Measurements from ENCODE around the gene RNF220. TPM values are rescaled to one million over a fixed set of nuclear protein-coding genes. Genes with fewer than 3 reads are reported as not detected.

Gene RNF220
- total RNA-seq, 1 donor from 2014 or later: 102 TPM

DNA sequence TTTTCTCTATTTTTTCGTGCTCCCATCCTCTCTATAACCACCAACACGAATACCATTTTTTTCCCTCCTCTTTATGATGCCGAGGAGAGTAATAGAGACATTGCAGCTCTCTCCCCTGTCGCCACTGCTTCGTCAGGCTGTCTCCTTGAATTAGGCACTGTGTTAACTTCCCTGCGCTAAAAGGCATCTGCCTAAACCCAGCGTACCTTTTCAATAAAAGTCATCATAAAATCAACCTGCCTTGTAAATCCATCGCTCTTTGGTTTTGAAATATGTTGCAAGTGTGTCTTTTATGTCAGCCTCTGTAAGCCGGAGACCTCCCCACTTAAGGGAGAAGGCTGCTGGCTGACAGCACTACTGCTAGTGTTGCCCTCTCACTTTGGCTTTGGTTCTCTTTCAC lies 8.7 kb downstream of the RNF220 start:
- peaks cover 25% of the 10 kb centered on the region for H3K27me3 Mint-ChIP-seq

DNA sequence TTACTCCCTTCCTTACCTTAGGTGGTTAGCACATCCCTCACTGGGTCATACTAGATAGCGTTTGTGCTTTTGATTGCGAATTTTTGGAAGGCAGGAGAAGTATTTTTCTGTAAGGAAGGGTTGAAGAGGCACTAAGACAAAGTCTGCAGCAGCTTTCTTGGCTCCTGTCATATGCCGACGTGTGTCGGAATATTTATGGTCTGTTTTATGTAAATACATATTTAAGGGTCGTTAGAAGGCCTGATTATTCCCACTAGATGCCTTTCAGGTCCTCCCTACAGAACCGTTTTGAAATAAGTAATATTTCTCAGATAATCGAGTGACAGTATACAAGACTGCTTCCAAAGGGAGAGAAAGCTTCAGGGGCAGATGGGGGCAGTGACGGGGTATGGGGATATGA lies 10.0 kb downstream of the RNF220 start:
- no peak for DNase-seq
- intact Hi-C loops (cut with micrococcal nuclease): no loop called here
- no peaks in the 10 kb centered on the region for H3K4me1 Mint-ChIP-seq
- H3K4me3 Mint-ChIP-seq: no peak overlapping the region
- no peaks in the 10 kb centered on the region for H3K9me3 Mint-ChIP-seq
- no peaks in the 10 kb centered on the region for H3K36me3 Mint-ChIP-seq (ENCODE audit: low read depth)
- H3K27me3 Mint-ChIP-seq: peaks cover 35% of the 10 kb centered on the region
- H3K27ac Mint-ChIP-seq: no peak overlapping the region

More for the DNA sequence above, 8.7 kb downstream of the RNF220 start:
- H3K4me3 Mint-ChIP-seq: no peak overlapping the region
- DNase-seq: no peak
- H3K36me3 Mint-ChIP-seq (ENCODE audit: low read depth): no peaks in the 10 kb centered on the region
- no peaks in the 10 kb centered on the region for H3K9me3 Mint-ChIP-seq
- no peak overlapping the region for H3K27ac Mint-ChIP-seq
- H3K4me1 Mint-ChIP-seq: peaks cover 7% of the 10 kb centered on the region
- intact Hi-C loops (cut with micrococcal nuclease): no loop called here

DNA sequence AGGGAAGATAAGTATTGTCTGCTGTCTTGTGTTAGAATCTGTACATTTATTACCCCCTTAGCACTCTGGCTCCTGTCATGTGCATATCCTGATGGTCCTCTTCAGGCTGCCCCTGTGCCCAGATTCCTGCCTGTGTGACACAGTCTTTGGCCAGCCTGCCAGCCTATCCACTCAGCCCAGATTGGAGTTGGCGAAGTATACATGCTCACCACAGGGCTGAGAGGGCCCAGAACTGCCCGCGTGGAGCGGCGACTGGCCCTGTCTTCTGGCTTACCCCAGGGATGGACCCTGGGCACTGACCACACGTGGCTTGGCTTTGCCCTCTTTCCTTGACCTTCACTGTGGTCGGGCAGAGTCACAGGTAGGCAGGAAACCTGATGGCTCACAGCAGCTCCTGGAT lies 11.4 kb downstream of the RNF220 start:
- Mint-ChIP-seq H3K27me3 (peaks cover 49% of the 10 kb centered on the region), H3K27ac (no peak overlapping the region), H3K4me1 (no peaks in the 10 kb centered on the region), H3K4me3 (no peak overlapping the region), H3K9me3 (no peaks in the 10 kb centered on the region), H3K36me3 (ENCODE audit: low read depth) (no peaks in the 10 kb centered on the region)
- intact Hi-C loops (cut with micrococcal nuclease): no loop called here
- DNase-seq: no peak

DNA sequence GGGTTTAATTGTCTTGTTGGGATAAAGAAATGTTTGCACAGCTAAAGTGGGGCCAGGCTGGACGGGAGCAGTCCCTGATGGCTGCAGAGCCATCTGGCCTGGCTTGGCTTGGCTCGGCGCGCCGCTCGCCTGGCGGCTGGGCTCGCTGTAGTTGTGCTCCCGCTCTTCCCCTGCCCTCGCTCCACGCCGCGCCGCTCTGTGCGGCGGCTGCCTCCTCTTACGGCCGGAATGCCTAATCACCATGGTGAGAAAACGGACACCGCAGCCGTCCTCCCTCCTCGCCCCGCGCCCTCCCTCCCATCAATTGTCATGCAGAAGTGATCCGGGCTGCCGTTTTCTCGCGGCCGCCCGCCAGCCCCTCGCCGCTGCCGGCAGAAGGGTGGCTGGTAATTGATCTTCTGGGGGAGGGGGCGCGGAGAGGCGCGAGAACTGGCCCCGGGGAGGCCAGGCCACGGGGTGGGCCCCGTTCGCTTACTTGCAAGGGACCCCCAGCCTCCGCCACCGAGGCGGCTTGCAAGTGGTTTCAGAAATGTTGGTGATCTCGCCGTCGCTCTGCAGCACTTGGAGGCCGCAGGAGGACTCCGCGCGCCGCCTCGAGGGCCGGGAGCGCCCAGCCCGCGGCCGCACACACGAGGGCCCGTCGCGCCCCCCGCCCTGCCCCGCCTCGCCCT lies 12.4 kb downstream of the RNF220 start:
- peak; percentile 60 for DNase-seq
- no peak overlapping the region for H3K27ac Mint-ChIP-seq
- H3K4me3 Mint-ChIP-seq: peak overlapping the region; percentile 18
- intact Hi-C loops (cut with micrococcal nuclease): loop anchor here (1.0 kb wide), 1 partner anchor 8 kb away; no protein-coding TSS in a partner anchor
- no peaks in the 10 kb centered on the region for H3K4me1 Mint-ChIP-seq
- H3K36me3 Mint-ChIP-seq (ENCODE audit: low read depth): no peaks in the 10 kb centered on the region
- H3K27me3 Mint-ChIP-seq: peaks cover 59% of the 10 kb centered on the region
- no peaks in the 10 kb centered on the region for H3K9me3 Mint-ChIP-seq

DNA sequence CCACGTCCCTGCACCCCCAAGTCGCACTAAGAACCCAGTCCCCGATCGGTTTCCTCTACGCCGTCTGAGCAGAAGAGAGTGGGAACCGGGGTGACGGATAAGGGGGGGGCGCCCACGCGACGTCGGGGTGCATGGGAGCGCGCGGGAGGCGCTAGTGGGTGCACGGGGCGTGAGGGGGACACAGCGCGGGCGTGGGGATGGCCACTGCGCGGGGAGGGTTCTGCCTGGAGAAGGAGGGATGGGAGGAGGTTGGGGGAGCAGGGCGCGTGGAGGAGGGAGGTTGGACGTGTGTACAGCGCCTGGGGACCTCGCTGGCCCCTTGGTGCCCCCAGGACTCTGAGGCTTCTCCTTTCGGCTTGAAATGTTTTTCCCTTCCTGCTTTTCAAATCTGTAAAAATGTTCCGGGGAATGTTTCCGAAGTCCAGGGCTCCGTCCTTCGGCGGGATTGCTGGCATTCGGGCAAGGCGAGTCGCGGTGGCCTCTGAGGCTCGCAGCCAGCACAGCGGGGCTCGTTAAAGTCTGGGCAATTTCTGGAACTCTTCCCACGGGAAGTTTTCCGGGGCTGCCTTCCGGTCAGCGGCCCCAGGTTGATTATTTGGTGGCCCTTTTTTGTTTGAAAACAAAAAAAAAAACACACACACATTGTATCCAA lies 13.1 kb downstream of the RNF220 start:
- H3K27me3 Mint-ChIP-seq: peaks cover 64% of the 10 kb centered on the region
- H3K36me3 Mint-ChIP-seq (ENCODE audit: low read depth): no peaks in the 10 kb centered on the region
- no peak for DNase-seq
- no peaks in the 10 kb centered on the region for H3K9me3 Mint-ChIP-seq
- H3K4me1 Mint-ChIP-seq: no peaks in the 10 kb centered on the region
- no peak overlapping the region for H3K27ac Mint-ChIP-seq
- no peak overlapping the region for H3K4me3 Mint-ChIP-seq
- intact Hi-C loops (cut with micrococcal nuclease): no loop called here

DNA sequence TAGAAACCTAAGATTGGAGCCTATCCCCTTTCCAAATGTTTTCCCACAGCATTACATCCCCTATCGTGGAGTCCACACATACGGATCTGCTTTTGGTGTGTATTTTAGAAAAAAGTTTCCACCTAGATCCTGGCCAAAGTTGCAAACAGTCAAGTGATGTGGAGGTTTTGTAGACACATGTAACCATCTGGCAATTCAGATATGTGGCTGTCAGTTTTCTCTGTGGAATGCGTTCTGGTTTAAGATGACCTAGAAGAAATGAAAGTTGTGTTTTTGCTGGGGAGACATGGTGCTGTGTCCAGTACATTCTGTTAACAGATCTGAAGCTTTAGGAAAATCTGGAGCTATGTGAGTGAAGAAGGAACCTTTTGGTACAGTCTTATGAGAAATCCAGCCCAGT lies 14.8 kb downstream of the RNF220 start:
- H3K27ac Mint-ChIP-seq: no peak overlapping the region
- intact Hi-C loops (cut with micrococcal nuclease): loop anchor here (2.0 kb wide), 1 partner anchor 15 kb away; the partner anchor contains the start of gene RNF220
- peaks cover 77% of the 10 kb centered on the region for H3K27me3 Mint-ChIP-seq
- no peaks in the 10 kb centered on the region for H3K9me3 Mint-ChIP-seq
- peaks cover 3% of the 10 kb centered on the region for H3K4me1 Mint-ChIP-seq
- H3K36me3 Mint-ChIP-seq (ENCODE audit: low read depth): no peaks in the 10 kb centered on the region
- DNase-seq: no peak
- no peak overlapping the region for H3K4me3 Mint-ChIP-seq

DNA sequence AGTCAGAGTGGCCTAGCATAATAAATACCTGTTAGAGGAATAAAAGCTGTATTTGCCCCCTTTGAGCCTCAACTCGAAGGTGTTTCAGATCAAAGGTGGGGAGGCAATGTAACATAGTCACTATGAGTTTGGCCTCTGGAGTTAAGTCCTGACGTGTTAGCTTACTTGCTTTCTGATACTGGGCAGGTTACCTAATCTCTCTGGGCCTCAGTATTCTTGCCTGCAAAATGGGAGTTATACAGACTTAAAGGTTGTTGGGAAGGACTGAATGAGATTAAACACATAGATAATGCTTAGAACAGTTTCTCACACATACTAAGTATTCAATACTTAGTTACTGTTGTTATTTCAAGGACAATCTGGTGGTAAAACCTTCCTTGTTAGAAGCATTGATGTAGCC lies 15.5 kb downstream of the RNF220 start:
- peaks cover 3% of the 10 kb centered on the region for H3K4me1 Mint-ChIP-seq
- H3K36me3 Mint-ChIP-seq (ENCODE audit: low read depth): no peaks in the 10 kb centered on the region
- no peaks in the 10 kb centered on the region for H3K9me3 Mint-ChIP-seq
- DNase-seq: no peak
- no peak overlapping the region for H3K27ac Mint-ChIP-seq
- intact Hi-C loops (cut with micrococcal nuclease): loop anchor here (2.0 kb wide), 1 partner anchor 16 kb away; the partner anchor contains the start of gene RNF220
- H3K4me3 Mint-ChIP-seq: no peak overlapping the region
- H3K27me3 Mint-ChIP-seq: peaks cover 81% of the 10 kb centered on the region

DNA sequence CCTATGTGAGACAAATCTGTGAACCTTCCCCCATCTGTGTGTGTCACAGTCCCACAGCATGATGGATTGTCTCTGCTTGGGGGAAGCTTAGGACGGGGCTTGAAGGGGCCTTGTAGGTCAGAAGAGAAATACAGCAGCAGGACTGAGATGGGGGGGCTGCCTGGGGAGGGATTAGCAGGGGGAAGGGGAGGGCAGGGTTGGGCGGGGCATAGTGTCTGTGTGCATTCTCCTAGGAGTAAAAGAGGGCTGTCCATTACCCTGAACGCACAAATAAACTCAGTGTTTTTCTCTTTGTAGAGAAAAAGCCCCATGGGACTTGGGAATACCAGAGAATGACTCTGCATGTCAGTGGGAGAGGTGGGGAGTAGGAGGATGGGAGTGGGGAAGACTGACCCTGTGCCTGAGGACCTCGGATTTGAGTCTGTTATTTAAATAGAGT lies 16.4 kb downstream of the RNF220 start:
- H3K4me1 Mint-ChIP-seq: peaks cover 3% of the 10 kb centered on the region
- intact Hi-C loops (cut with micrococcal nuclease): loop anchor here (2.0 kb wide), 1 partner anchor 17 kb away; the partner anchor contains the start of gene RNF220
- no peaks in the 10 kb centered on the region for H3K9me3 Mint-ChIP-seq
- no peak for DNase-seq
- H3K27ac Mint-ChIP-seq: no peak overlapping the region
- no peaks in the 10 kb centered on the region for H3K36me3 Mint-ChIP-seq (ENCODE audit: low read depth)
- peaks cover 78% of the 10 kb centered on the region for H3K27me3 Mint-ChIP-seq
- H3K4me3 Mint-ChIP-seq: no peak overlapping the region

DNA sequence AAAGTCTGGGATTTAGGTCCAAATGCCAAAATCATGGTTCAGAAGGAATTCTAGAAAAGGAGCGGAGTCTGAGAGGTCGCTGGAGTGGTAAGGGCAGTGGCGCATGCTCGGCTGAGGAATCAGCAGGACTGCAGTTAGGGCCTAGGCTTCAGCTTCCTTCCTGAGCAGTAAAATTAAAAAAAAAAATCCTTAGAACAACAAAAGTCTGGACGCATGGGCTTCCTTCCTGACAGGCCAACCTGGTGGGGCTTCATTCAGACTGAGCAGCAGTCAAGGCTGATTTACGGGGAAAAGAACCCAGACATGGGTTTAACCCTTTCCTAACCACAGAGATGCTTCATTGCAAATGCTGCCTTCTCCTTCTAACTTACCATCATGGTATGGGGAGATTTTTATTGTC lies 17.1 kb downstream of the RNF220 start:
- H3K4me3 Mint-ChIP-seq: no peak overlapping the region
- H3K36me3 Mint-ChIP-seq (ENCODE audit: low read depth): no peaks in the 10 kb centered on the region
- peaks cover 78% of the 10 kb centered on the region for H3K27me3 Mint-ChIP-seq
- H3K9me3 Mint-ChIP-seq: no peaks in the 10 kb centered on the region
- intact Hi-C loops (cut with micrococcal nuclease): no loop called here
- peaks cover 3% of the 10 kb centered on the region for H3K4me1 Mint-ChIP-seq
- H3K27ac Mint-ChIP-seq: no peak overlapping the region
- no peak for DNase-seq

DNA sequence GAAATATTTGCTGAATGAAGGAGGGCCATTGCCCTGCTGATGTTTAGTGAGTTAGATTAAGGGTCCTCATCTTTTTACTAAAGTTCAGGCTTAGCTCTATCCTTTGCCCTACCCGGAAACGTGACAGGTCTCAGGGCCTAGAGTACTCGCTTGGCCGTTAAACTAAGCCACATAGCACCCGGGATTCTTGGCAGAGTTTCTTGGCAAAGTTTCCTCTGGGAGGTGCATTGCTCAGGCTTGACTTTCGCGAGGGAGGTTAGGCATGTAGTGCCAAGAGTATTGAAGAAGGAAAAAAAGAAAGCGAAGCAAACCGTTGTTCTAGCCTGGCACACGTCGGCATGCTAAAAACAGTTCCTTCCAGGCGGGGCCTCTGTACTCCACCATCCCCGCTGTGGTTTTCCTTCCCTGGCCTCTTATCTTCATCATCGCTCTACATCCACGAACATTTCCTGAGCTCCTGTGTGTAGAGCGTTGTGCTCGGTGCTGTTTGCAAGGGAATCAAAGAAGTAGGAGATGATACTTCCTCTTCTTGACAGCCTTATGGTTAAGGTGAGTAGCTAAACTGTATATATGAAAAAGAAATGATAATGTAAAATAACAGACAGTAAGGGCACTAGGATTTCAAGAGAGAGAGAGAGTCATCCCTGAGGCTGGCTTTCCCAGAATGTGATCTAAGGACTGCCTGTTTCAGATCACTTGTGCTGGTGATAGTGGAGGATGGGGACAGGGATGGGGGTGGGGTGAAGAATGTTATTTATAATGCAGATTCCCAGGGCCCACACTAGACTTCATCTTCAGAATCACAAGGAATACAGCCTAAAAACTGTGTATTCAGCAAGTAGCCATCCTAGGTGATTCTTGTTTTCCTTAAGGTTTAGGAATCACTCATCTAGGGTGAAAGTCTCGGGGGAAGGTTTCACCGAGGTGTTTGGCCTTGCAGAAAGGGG lies 18.8 kb downstream of the RNF220 start:
- DNase-seq: no peak
- Mint-ChIP-seq H3K27me3 (peaks cover 83% of the 10 kb centered on the region), H3K9me3 (no peaks in the 10 kb centered on the region), H3K4me1 (peaks cover 3% of the 10 kb centered on the region), H3K4me3 (no peak overlapping the region), H3K36me3 (ENCODE audit: low read depth) (no peaks in the 10 kb centered on the region), H3K27ac (no peak overlapping the region)
- intact Hi-C loops (cut with micrococcal nuclease): no loop called here

DNA sequence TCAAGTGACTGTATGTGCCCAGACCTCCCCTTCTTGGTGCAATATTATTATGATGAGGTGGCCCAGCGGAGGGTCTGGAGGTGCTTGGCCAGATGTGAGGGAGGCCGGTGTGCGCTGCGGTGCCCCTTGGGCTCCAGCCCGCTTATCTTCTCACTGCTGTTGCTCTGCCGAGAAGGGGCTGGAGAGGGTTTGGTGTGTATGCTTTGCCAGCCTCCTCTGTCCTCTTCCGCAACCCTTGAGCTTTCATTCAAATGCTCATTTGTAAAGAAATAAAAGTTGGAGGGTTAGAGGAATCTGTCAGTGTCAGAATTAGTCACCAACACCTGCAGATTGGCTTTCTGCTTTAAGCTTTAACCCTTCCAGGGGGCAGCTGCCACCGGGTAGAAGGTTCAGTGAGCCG lies 19.7 kb downstream of the RNF220 start:
- DNase-seq: no peak
- H3K4me3 Mint-ChIP-seq: no peak overlapping the region
- peaks cover 83% of the 10 kb centered on the region for H3K27me3 Mint-ChIP-seq
- H3K36me3 Mint-ChIP-seq (ENCODE audit: low read depth): no peaks in the 10 kb centered on the region
- H3K9me3 Mint-ChIP-seq: no peaks in the 10 kb centered on the region
- no peak overlapping the region for H3K27ac Mint-ChIP-seq
- peaks cover 3% of the 10 kb centered on the region for H3K4me1 Mint-ChIP-seq
- intact Hi-C loops (cut with micrococcal nuclease): no loop called here

DNA sequence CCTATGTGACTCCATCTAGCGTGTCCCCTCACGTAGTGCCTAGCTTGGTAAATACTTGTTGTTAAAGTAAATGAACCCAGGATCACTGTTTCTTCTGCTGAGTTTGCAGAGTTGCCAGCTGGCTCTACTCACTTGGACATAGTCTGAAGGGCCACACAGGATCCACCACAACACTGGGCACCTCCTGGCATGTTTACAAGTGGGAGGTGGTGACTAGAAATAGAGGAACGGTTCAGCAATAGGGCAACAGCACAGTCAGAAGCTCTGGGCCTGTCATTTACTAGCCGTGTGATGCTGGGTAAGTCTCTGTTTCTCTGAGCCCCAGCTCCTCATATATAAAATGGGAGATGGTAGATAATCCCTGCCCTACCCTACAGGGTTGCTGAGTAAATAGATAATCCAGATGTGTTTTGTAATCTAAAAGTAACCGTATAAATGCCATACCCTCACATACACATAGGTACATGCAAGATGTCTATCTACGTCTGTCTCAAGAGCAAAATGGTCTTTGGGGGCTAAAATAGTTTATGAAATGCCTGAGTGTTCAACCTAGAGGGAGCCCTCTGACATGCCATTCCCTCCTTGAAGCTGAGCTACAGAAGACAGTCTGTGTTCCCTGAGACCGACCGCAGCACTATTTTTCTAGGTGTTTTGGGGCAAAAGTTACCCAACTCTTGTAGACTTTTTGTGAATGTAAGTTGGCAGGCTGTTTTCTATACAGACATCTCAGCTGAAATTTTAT lies 20.5 kb downstream of the RNF220 start:
- H3K4me3 Mint-ChIP-seq: no peak overlapping the region
- no peaks in the 10 kb centered on the region for H3K36me3 Mint-ChIP-seq (ENCODE audit: low read depth)
- no peaks in the 10 kb centered on the region for H3K9me3 Mint-ChIP-seq
- intact Hi-C loops (cut with micrococcal nuclease): no loop called here
- no peak overlapping the region for H3K27ac Mint-ChIP-seq
- H3K4me1 Mint-ChIP-seq: peaks cover 3% of the 10 kb centered on the region
- DNase-seq: no peak
- H3K27me3 Mint-ChIP-seq: peaks cover 75% of the 10 kb centered on the region

DNA sequence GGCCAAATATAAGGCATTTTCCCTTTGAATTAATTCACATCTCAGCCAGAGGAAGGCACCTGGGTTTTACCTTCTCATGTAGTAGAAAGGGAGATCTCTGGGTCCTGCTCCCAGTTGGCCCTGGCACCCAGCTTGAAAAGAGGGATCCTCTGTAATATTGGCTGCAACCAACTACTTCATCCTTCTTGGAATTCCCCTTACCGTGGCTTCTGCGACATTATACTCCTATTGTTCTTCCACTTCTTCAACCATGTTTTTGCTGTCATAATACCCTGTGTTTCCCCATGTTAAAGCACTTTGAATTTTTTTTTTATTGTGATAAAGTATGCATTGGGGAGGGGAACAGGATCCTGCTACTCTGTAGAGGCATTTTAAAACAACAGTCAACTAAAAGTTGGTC lies 26.8 kb downstream of the RNF220 start:
- H3K27ac Mint-ChIP-seq: no peak overlapping the region
- intact Hi-C loops (cut with micrococcal nuclease): no loop called here

More for the DNA sequence above, 26.8 kb downstream of the RNF220 start:
- H3K9me3 Mint-ChIP-seq: no peaks in the 10 kb centered on the region
- H3K4me3 Mint-ChIP-seq: no peak overlapping the region
- H3K27me3 Mint-ChIP-seq: peaks cover 34% of the 10 kb centered on the region
- H3K36me3 Mint-ChIP-seq (ENCODE audit: low read depth): no peaks in the 10 kb centered on the region
- no peaks in the 10 kb centered on the region for H3K4me1 Mint-ChIP-seq
- no peak for DNase-seq

All from activated CD4-positive, alpha-beta T cell treated with anti-CD3 and anti-CD28 coated beads, Interleukin-2, amount 10 ng/mL, durations not matched to agents 24 days and 14 days (primary cell).